IPS-11a (cell line): ENCODE results near the gene MILR1.
"Not testable (repeated sequence)": the region's sequence is repeated elsewhere in the genome, so short reads cannot be mapped to it uniquely, and the experiment has no call there.

Experiments
- H3K4me3 ChIP-seq: one replicate; pipeline ENCODE4 v1.5.1; 2013; ENCODE audit warnings: low read depth, low read length, control low read depth

The MILR1 gene

DNA sequence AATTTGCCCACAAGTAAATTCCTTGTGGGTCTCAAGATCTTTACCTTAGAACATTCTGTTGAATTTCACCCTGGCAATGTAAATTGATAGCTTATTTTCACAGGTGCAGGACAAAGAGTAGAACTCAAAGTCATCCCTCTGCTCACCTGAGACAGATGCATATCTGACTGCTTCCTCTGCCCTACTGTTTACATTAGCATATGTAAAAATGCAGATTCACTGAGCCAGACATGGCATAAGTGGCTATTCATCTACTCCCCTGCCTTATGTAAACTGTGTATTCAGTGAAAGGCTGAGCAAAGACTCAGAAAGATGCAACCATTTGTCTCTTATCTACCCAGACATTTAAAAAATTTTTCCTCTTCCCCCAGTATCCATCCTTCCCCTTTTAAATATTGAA, 22.3 kb upstream of the MILR1 start:
- no peak overlapping the region for H3K4me3 ChIP-seq

DNA sequence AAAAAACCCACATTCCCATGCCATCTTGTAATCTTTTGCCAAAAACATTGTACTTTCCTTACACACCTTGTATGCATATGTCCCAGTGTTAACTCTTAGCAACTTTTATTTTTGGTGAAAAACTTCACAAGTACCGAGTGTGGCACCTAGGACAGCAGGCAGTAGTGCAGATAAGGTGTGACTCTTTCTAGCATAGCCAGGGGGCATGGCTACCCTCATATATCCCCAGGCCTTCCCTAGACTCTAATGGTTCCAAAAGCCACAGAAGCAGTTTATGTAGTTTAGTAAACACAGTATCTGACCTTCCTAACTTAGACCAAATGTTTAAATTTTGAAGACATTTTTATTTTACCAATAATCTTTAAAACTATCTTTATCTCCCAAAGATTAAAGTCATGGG, 20.5 kb upstream of the MILR1 start:
- no peak overlapping the region for H3K4me3 ChIP-seq

DNA sequence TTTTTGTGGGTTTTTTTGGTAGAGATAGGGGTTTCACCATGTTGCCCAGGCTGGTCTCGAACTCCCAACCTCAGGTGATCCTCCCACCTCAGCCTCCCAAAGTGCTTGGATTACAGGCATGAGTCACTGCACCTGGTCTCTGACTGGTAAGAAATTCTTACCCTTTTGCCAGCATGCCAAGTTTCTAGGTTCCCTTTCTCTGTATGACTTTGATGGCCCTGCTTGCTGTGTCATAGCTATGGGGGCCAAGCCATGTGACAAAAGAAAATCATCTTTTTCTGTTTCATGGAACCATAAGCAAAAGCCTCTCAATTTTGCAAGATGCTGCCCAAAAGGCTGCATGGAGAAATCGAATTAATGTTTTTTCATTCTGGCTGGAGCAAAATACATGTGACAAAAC, 18.9 kb upstream of the MILR1 start:
- not testable (repeated sequence) for H3K4me3 ChIP-seq

DNA sequence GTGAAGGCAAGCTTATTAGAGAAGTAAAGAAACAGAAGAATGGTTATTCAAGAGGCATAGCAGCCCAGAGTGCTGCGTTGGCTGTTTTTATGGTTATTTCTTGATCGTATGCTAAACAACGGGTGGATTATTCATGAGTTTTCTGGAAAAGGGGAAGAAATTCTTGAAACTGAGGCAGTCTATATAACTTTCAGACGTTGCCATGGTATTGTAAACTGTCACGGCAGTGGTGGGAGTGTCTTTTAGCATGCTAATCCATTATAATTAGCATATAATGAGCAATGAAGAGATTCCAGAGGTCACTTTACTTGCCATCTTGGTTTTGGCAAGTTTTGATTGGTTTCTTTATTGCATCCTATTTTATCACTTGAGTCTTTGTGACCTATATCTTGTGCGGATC, 17.4 kb upstream of the MILR1 start:
- H3K4me3 ChIP-seq = no peak overlapping the region

DNA sequence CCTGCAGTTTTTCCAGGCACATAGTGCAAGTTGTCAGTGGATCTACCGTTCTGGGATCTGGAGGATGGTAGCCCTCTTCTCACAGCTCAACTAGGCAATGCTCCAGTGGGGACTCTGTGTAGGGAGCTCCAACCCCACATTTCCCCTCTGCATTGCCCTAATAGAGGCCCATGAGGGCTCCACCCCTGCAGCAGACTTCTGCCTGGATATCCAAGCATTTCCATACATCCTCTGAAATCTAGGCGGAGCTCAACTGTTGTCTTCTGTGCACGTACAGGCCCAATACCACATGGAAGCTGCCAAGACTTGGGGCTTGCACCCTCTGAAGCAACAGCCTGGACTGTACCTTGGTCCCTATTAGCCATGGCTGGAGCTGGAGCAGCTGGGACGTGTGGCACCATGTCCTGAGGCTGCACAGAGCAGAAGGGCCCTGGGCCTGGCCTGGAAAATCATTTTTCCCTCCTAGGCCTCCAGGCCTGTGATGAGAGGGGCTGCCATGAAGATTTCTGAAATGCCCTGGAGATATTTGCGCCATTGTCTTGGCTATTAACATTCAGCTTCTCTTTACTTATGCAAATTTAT, 10.9 kb upstream of the MILR1 start:
- H3K4me3 ChIP-seq = no peak overlapping the region

DNA sequence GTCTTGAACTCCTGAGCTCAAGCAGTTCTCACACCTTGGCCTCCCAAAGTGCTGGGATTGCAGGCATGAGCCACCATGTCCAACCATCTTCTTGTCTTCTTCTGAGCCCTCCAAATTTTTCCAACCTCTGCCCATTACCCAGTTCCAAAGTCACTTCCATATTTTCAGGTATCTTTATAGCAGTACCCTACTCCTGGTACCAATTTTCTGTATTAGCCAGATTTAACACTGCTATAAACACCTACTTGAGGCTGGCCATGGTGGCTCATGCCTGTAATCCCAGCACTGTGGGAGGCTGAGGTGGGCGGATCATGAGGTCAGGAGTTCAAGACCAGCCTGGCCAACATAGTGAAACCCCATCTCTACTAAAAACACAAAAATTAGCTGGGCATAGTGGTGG, 9.4 kb upstream of the MILR1 start:
- H3K4me3 ChIP-seq = not testable (repeated sequence)

DNA sequence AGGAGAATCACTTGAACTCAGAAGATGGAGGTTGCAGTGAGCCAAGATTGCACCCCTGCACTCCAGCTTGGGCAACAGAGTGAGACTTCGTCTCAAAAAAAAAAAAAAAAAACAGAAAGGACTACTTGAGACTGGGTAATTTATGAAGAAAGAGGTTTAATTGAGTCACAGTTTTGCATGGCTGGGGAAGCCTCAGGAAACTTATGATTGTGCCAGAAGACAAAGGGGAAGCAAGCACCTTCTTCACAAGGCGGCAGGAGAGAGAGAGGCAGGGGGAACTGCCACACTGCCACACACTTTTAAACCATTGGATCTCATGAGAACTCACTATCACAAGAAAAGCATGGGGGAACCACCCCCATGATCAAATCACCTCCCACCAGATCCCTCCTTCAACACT, 9.0 kb upstream of the MILR1 start:
- H3K4me3 ChIP-seq = no peak overlapping the region

DNA sequence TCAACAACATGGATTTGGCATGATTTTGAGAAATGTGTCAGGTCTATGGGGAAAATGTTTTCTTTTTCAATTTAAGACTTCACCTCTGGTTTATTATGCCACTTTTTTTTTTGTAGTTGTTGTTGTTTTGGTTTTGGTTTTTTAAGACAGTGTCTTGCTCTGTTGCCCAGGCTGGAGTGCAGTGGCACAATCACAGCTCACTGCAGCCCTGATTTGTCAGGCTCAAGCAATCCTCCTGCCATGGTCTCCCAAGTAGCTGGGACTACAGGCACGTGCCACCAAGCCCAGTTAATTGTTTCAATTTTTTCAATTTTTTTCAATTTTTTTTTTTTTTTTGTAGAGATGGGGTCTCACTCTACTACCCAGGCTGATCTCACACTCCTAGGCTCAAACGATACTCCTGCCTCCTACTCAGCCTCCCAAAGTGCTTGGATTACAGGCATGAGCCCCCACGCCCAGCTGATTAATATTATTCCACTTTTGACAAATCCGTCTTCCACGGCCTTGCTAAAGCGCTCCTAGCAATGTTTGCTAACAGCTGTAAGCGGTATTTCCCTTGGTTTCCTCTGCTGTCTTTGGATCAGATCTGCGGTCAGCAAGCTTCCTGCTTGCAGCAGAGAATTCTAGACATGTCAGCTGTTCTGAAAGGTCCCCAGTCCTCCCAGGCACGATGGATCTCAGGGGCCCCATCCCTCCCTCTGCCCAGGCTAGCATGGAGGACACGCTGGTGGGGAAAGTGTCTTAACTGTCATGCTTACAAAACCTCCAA, 7.0 kb upstream of the MILR1 start:
- H3K4me3 ChIP-seq = no peak overlapping the region

DNA sequence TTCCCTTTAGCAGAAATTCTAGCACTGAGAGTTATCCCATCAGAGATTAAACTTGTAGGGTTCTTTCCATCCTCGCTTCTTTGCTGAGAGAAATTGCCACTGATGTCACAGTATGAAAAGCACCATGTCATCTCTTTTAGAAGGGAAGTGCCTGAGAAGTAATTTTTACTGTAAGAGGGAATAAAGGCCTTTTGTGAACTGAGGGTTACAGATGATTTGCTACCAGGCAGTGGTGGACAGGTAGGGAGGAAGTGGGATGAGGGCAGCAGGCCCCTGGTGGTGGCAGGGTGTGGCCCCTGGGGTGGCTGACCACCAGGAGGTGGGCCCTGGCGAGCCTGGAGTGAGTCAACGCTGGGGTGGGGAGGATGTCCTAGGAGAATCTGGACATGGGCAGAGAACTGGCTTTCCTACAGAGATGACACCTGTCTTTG, 6.4 kb upstream of the MILR1 start:
- no peak overlapping the region for H3K4me3 ChIP-seq

DNA sequence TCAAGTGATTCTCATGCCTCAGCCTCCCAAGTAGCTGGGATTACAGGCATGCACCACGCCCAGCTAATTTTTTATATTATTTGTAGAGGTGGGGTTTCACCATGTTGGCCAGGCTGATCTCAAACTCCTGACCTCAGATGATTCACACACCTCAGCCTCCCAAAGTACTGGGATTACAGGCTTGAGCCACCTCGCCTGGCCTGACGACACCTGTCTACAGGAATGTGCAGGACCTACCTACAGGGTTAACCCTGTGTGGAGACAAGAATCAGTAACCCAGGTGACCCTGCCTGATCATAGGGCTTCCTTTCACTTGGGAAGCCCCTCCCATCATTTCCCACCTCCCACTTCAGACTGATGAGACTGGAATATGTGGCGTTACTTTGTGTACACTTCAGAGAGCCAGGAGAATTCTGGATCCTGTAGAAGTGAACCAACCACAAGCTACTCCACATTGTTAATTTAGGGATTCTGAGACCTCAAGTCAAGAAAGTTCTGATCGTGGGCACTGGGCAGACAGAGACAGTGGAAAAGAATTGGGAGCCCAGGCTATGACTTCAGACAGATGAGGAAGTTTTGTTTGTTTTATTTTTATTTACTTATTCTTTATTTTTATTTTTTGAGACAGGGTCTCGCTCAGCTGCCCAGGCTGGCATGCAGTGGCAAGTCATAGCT, 5.7 kb upstream of the MILR1 start:
- H3K4me3 ChIP-seq = no peak overlapping the region

DNA sequence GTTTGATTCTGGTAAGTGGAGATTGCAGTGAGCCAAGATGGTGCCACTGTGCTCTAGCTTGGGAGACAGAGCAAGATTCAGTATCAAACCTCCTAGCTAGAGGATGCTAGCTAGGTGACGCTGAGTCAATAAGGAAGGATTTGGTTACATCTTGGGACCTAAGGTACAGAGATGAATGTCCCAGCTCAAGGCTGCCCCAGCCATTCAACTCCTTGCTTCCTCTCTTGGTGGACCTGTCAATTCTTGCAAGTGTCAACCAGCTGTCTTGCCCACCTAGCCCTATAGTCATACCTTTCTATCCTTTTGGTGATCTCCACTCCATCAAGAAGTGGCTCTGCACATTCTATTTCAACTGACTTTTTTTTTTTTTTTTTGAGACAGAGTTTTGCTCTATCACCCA, 1.4 kb upstream of the MILR1 start:
- H3K4me3 ChIP-seq = no peak overlapping the region

DNA sequence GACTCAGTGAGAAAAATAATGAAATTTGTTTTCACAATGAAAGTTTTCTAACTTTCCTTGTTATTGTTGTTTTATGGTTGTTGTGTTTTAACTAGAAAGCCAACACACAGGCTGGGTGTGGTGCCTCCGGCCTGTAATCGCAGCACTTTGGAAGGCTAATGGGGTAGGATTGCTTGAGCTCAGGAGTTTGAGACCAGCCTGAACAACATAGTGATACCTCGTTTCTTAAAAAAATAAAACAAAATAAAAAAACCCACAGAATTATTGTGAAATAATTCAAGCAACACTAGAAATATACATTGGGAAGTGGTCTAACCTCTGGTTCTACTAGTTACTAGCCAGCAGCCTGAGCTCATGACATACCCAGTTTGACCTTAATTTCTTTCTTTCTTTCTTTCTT, 630 bp downstream of the MILR1 start:
- no peak overlapping the region for H3K4me3 ChIP-seq

DNA sequence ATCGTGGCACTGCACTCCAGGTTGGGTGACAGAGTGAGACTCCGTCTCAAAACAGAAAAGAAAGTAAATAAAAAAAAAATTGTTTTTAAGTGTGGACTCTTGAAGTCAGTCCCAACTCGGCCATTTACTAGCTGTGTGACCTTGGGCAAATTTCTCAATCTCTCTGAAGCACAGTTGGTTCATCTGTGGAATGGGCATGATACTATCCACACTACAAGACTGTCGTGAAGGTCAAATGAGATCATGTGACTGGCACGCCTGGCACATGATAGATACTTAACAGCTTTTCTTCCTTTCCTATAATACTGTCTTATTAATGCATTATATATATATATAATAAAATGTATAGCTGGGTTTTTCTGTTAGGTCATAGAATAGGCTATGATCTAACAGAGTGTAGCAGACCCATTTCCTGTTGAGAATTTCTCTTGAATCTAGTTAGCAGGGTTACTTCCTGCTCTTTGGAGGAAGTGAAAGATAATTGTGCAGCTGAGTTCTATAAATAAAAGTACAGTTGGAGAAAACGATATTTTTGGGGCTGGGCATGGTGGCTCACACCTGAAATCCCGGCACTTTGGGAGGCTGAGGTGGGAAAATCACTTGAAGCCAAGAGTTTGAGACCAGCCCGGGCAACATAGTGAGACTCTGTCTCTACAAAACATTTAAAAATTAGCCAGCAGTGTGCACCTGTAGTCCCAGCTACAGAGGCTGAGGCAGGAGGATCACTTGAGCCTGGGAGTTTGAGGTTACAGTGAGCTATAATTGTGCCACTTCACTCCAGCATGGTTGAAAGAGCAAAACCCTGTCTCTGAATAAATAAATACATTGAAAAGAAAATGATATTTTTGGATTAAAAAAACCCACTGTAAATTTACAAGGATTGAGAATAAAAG, 7.3 kb downstream of the MILR1 start:
- H3K4me3 ChIP-seq = no peak overlapping the region

DNA sequence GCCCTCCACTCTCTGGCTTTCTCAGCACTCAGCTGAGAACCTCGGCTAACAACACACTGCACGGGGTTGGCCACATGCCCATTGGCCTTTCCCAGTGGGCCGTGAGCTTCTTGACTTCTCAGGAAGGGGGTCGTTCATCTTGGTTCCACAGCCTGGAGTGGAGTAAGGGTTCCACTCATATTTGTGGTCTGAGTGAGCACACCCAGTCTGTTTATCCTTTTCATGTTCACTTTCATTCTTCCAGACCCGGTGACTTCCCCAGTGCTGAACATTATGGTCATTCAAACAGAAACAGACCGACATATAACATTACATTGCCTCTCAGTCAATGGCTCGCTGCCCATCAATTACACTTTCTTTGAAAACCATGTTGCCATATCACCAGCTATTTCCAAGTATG, 8.2 kb downstream of the MILR1 start:
- H3K4me3 ChIP-seq = no peak overlapping the region

DNA sequence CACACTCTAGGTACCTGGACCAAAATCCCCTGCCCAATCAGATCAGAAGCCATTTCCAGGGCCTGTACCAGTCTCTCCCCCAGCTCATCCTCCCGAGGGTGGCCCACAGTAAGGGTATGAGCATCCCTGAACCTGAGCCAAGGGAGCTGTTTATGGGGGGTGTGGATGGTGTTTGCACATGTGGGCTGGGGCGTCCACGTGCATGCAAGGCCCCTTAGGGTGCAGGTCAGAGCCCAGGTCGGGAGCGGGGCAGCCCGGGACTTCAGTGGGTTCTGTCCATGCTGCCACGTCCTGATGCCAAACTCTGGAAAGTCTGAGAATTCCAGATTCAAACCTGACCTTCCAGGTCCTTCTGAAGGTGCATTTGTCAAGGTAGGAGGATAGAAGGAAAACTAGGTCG, 9.8 kb downstream of the MILR1 start:
- H3K4me3 ChIP-seq = no peak overlapping the region

DNA sequence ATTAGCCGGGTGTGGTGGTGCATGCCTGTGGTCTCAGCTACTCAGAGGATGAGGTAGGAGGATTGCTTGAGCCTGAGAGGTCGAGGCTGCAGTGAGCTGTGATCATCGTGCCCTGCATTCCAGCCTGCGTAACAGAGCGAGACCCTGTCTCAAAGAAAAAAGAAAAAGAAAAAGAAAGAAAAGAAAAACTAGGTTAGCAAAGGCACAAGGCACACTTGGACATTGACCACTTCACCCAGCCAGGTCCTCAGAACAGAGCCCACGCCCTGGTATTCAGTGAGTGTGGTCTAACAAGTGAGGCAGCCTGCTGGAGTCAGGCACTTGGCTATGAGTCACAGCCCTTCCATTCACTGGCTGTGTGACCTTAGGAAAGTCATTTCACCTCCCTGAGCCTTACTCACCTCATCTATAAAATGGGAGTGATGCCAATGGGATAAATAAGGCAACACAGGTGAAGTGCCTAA, 10.4 kb downstream of the MILR1 start:
- no peak overlapping the region for H3K4me3 ChIP-seq

DNA sequence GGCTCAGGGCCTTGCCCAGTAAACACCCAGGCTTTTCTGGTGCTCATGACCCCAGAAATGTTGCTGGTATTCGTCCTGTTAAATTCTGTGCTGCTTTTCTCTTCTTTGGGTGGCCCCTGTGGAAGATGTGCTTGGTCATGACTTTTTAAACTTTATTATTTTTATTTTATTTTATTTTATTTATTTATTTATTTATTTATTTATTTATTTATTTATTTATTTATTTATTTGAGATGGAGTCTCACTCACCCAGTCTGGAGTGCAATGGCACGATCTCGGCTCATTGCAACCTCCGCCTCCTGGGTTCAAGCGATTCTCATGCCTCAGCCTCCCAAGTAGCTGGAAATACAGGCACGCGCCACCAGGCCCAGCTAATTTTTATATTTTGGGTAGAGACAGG, 10.9 kb downstream of the MILR1 start:
- not testable (repeated sequence) for H3K4me3 ChIP-seq

DNA sequence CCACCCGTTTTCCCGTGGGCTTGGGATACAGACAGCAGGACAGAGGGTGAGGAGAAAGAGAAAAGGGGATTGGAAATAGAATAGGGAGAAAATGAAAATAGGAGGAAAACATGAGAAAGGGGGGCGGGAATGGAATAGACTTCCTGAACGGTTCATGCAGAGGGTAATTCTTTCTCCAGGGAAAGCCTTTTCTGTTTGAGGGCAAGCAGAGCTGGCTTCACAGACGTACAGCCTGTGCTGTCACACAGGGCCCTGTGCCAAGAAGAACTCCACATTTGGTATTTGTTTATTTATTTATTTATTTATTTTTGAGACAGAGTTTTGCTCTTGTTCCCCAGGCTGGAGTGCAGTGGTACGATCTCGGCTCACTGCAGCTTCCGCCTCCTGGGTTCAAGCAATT, 12.0 kb downstream of the MILR1 start:
- no peak overlapping the region for H3K4me3 ChIP-seq

DNA sequence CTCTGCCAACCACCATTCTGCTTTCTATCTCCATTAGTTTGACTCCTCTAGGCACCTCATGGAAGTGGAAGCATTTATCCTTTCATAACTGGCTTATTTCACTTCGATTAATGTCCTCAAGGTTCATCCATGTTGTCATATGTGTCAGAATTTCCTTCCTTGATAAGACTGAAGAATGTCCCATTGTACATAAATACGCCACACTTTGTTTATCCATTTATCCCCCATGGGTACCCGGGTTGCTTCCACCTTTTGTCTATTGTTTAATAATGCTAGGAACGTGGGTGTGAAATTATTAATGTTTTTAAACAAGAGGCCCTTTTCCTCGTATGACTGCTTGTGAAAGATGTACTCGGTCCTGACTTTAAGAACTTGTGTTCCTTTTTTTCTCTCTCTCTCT, 12.9 kb downstream of the MILR1 start:
- H3K4me3 ChIP-seq = no peak overlapping the region

DNA sequence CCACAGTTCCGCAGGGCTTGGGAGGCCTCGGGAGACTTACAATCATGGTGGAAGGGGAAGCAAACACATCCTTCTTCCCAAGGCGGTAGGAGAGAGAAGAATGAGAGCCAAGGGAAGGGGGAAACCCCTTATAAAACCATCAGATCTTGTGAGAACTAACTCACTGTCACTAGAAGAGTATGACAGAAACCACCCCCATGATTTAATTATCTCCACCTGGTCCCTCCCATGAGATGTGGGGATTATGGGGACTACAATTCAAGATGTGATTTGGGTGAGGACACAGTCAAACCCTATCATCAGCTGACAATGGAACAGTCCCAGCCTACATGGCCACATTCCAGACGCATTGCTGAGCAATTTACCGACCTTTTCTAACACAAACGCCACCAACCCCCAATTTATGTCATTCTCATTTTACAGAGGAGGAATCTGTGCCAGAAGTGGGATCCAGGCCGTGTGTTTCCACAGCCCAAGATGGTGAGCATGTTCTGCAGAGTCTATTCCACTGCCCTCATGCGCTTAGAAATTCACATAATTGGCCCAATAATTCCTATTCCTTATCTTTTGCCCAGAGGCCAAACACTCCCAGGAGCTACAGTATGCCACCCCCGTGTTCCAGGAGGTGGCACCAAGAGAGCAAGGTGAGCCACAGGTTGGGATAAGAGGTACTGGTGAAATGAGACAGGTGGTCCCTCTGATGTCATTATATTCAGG, 17.3 kb downstream of the MILR1 start:
- H3K4me3 ChIP-seq = no peak overlapping the region

DNA sequence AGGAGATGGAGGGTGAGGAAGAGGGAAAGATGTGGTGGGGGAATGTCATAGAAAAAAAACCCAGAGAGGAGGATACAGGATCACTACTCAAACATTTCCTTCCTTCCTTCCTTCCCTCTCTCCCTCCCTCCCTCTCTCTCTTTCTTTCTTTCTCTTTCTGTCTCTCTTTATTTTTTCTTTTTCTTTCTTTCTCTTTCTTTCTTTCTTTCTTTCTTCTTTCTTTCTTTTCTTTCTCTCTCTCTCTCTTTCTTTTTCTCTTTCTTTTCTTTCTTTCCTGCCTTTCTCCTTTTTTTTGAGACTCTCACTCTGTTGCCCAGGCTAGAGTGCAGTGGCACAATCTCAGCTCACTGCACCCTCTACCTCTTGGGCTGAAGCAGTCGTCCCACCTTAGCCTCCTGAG, 17.9 kb downstream of the MILR1 start:
- H3K4me3 ChIP-seq = not testable (repeated sequence)
